H9 (cell line): Measurements from ENCODE around the gene MGAT5. TPM values are rescaled to one million over a fixed set of nuclear protein-coding genes. Genes with fewer than 3 reads are reported as not detected.

Experiments used
- DNase-seq: peaks from one replicate; pipeline ENCODE4 v3.0.0-alpha.2; 2017
- H2AFZ ChIP-seq: one replicate; pipeline ENCODE4 v1.6.1; 2013; ENCODE audit warnings: mild to moderate bottlenecking, low read length, control low read depth, moderate library complexity
- H2AK5ac ChIP-seq: 2 replicates; pipeline ENCODE4 v1.6.1; 2013; ENCODE audit warnings: low read length, control low read depth, mixed read lengths; ENCODE audit not compliant: insufficient read length
- H2BK120ac ChIP-seq: one replicate; pipeline ENCODE4 v1.6.1; 2013; ENCODE audit warnings: low read depth, mild to moderate bottlenecking, low read length, control low read depth, inconsistent platforms; ENCODE audit not compliant: poor library complexity, severe bottlenecking
- H2BK12ac ChIP-seq: 2 replicates; pipeline ENCODE4 v1.6.1; 2013; ENCODE audit warnings: low read length, control low read depth, mixed read lengths, low read depth; ENCODE audit not compliant: insufficient read length
- H2BK15ac ChIP-seq: 2 replicates; pipeline ENCODE4 v1.6.1; 2013; ENCODE audit warnings: low read depth, low read length, control low read depth
- H2BK20ac ChIP-seq: one replicate; pipeline ENCODE4 v1.6.1; 2013; ENCODE audit warnings: low read depth, mild to moderate bottlenecking, low read length, control low read depth, inconsistent platforms; ENCODE audit not compliant: poor library complexity, severe bottlenecking
- H2BK5ac ChIP-seq: 2 replicates; pipeline ENCODE4 v1.6.1; 2013; ENCODE audit warnings: low read length, control low read depth, mixed read lengths; ENCODE audit not compliant: insufficient read length
- H3K14ac ChIP-seq: 2 replicates; pipeline ENCODE4 v1.6.1; 2013; ENCODE audit warnings: low read length, control low read depth; ENCODE audit not compliant: insufficient read depth
- H3K18ac ChIP-seq: 2 replicates; pipeline ENCODE4 v1.6.1; 2013; ENCODE audit warnings: low read depth, mild to moderate bottlenecking, mixed read lengths, low read length, control low read depth; ENCODE audit not compliant: insufficient read length
- H3K23ac ChIP-seq: 2 replicates; pipeline ENCODE4 v1.6.1; 2013; ENCODE audit warnings: low read length, control low read depth, mixed read lengths, low read depth; ENCODE audit not compliant: insufficient read length
- H3K23me2 ChIP-seq: 2 replicates; pipeline ENCODE4 v1.6.1; 2013; ENCODE audit warnings: low read depth, mild to moderate bottlenecking, mixed read lengths, low read length, control low read depth; ENCODE audit not compliant: insufficient read length, poor library complexity, severe bottlenecking
- H3K27ac ChIP-seq: 2 replicates; pipeline ENCODE4 v1.5.1; 2013; ENCODE audit warnings: low read length, control low read depth, mixed read lengths, low read depth; ENCODE audit not compliant: insufficient read length
- H3K27me3 ChIP-seq: 2 replicates; pipeline ENCODE4 v1.6.1; 2013; ENCODE audit warnings: low read length, control low read depth, inconsistent platforms; ENCODE audit not compliant: insufficient read depth
- H3K4ac ChIP-seq: 2 replicates; pipeline ENCODE4 v1.6.1; 2013; ENCODE audit warnings: low read depth, mild to moderate bottlenecking, control low read depth, inconsistent platforms, low read length, moderate library complexity
- H3K4me1 ChIP-seq: 2 replicates; pipeline ENCODE4 v1.6.1; 2013; ENCODE audit warnings: low read length, control low read depth, inconsistent platforms; ENCODE audit not compliant: insufficient read depth
- H3K4me2 ChIP-seq: 2 replicates; pipeline ENCODE4 v1.6.1; 2013; ENCODE audit warnings: low read length, control low read depth, mixed read lengths; ENCODE audit not compliant: insufficient read length, insufficient read depth
- H3K56ac ChIP-seq: 2 replicates; pipeline ENCODE4 v1.6.1; 2013; ENCODE audit warnings: low read depth, mild to moderate bottlenecking, mixed read lengths, low read length, control low read depth; ENCODE audit not compliant: insufficient read length
- H3K79me1 ChIP-seq: 2 replicates; pipeline ENCODE4 v1.6.1; 2013; ENCODE audit warnings: low read depth, mild to moderate bottlenecking, moderate library complexity, low read length, control low read depth, inconsistent platforms; ENCODE audit not compliant: insufficient read depth, poor library complexity, severe bottlenecking
- H3K79me2 ChIP-seq: 2 replicates; pipeline ENCODE4 v1.6.1; 2013; ENCODE audit warnings: low read length, control low read depth, inconsistent platforms; ENCODE audit not compliant: insufficient read depth
- H3K9ac ChIP-seq: 2 replicates; pipeline ENCODE4 v1.6.1; 2013; ENCODE audit warnings: low read length, control low read depth, mixed read lengths; ENCODE audit not compliant: insufficient read length; ENCODE audit errors: extremely low read depth
- H3K9me3 ChIP-seq: one replicate; pipeline ENCODE4 v1.6.1; 2013; ENCODE audit warnings: low read depth, low read length, inconsistent platforms; ENCODE audit not compliant: control insufficient read depth
- H3T11ph ChIP-seq: one replicate; pipeline ENCODE4 v1.6.1; 2013; ENCODE audit warnings: mild to moderate bottlenecking, low read length, control low read depth, inconsistent platforms
- H4K20me1 ChIP-seq: one replicate; pipeline ENCODE4 v1.6.1; 2013; ENCODE audit not compliant: control insufficient read depth, insufficient read length, insufficient read depth
- H4K5ac ChIP-seq: 2 replicates; pipeline ENCODE4 v1.6.1; 2013; ENCODE audit warnings: low read depth, mild to moderate bottlenecking, mixed read lengths, low read length, control low read depth; ENCODE audit not compliant: insufficient read length
- H4K8ac ChIP-seq: replicated peaks from 2 replicates; pipeline ENCODE4 v1.6.1; 2013; ENCODE audit warnings: low read length, control low read depth, mixed read lengths, low read depth; ENCODE audit not compliant: insufficient read length
- H4K91ac ChIP-seq: 2 replicates; pipeline ENCODE4 v1.6.1; 2013; ENCODE audit warnings: low read depth, mild to moderate bottlenecking, moderate library complexity, mixed read lengths, low read length, control low read depth; ENCODE audit not compliant: insufficient read length
- H3K27ac Mint-ChIP-seq, 3 experiments: 2 replicates in 2 of 3; 3 replicates in 1 of 3; pipeline ENCODE4 v1.8.0; 2020 to 2021; ENCODE audit warnings: mixed read lengths in 3 of 3, mild to moderate bottlenecking in 1 of 3, moderate library complexity in 1 of 3
- H3K27me3 Mint-ChIP-seq: 2 replicates; pipeline ENCODE4 v1.8.0; 2021; ENCODE audit warnings: low read depth, mild to moderate bottlenecking, moderate library complexity, mixed read lengths
- H3K36me3 Mint-ChIP-seq, 3 experiments: 2 replicates in 2 of 3; 3 replicates in 1 of 3; pipeline ENCODE4 v1.8.0; 2020 to 2021; ENCODE audit warnings: low read depth in 3 of 3, mixed read lengths in 3 of 3; ENCODE audit not compliant: insufficient read depth in 1 of 3
- H3K4me1 Mint-ChIP-seq, 2 experiments: 2 replicates each; pipeline ENCODE4 v1.8.0; 2020; ENCODE audit warnings: mixed read lengths in 2 of 2
- H3K4me3 Mint-ChIP-seq, 2 experiments: 2 replicates in 1 of 2; 3 replicates in 1 of 2; pipeline ENCODE4 v1.8.0; 2020 to 2021; ENCODE audit warnings: mild to moderate bottlenecking in 2 of 2, mixed read lengths in 2 of 2, moderate library complexity in 1 of 2
- H3K9me3 Mint-ChIP-seq, 2 experiments: 2 replicates in 1 of 2; 3 replicates in 1 of 2; pipeline ENCODE4 v1.8.0; 2020; ENCODE audit warnings: mild to moderate bottlenecking in 2 of 2, mixed read lengths in 2 of 2, moderate library complexity in 1 of 2
- CTCF ChIP-seq: fragments of 200-600 bp; sonication (generic); conservative IDR thresholded peaks from 3 replicates; pipeline ENCODE4 v1.8.0; 2021; ENCODE audit warnings: antibody characterized with exemption, mild to moderate bottlenecking
- total RNA-seq: library from RNA; stranded (reverse); gene quantifications from 2 replicates; pipeline ENCODE4 v1.2.1, GENCODE V29; 2021

The MGAT5 gene
- total RNA-seq, 1 experiment from 2014 or later, result 25.7 TPM

GRCh38 chr2:134230885-134231284, 23.0 kb upstream of the MGAT5 start:
- DNase-seq, result no peak
- no peak overlapping the region for H3K14ac ChIP-seq
- H3K27ac ChIP-seq, result no peak overlapping the region
- TF ChIP-seq CTCF, result no peak
- H3K27me3 ChIP-seq, result no peaks in the 10 kb centered on the region
- H3K9ac ChIP-seq, result no peak overlapping the region
- no peak overlapping the region for H4K8ac ChIP-seq
- no peak overlapping the region for H4K91ac ChIP-seq
- no peak overlapping the region for H3K27ac Mint-ChIP-seq
- no peak overlapping the region for H2BK15ac ChIP-seq
- no peak overlapping the region for H3K56ac ChIP-seq
- H2AFZ ChIP-seq, result no peak overlapping the region
- no peak overlapping the region for H2BK120ac ChIP-seq
- no peak overlapping the region for H3T11ph ChIP-seq
- no peak overlapping the region for H3K23ac ChIP-seq
- H3K79me1 ChIP-seq, result peaks cover 7% of the 10 kb centered on the region
- no peak overlapping the region for H3K4me2 ChIP-seq
- no peaks in the 10 kb centered on the region for H3K4me1 ChIP-seq
- H3K9me3 Mint-ChIP-seq, result peaks cover 31 to 32% of the 10 kb centered on the region in 2 experiments
- H3K79me2 ChIP-seq, result peaks cover 4% of the 10 kb centered on the region; the same call in 1 of the 2 replicates
- H4K5ac ChIP-seq, result no peak overlapping the region
- no peaks in the 10 kb centered on the region for H4K20me1 ChIP-seq
- no peak overlapping the region for H3K4me3 Mint-ChIP-seq
- H3K27me3 Mint-ChIP-seq, result no peaks in the 10 kb centered on the region
- H3K23me2 ChIP-seq, result no peaks in the 10 kb centered on the region
- H2BK12ac ChIP-seq, result no peak overlapping the region
- no peak overlapping the region for H3K4ac ChIP-seq
- H2AK5ac ChIP-seq, result no peak overlapping the region
- H3K36me3 Mint-ChIP-seq, result peaks cover 22 to 35% (median 23%) of the 10 kb centered on the region in 3 experiments
- no peak overlapping the region for H3K18ac ChIP-seq
- peaks cover 3 to 9% of the 10 kb centered on the region in 2 experiments for H3K4me1 Mint-ChIP-seq
- no peak overlapping the region for H2BK20ac ChIP-seq
- H3K9me3 ChIP-seq, result peaks cover 9% of the 10 kb centered on the region
- no peak overlapping the region for H2BK5ac ChIP-seq
